ENCODE measurements around the gene TBC1D16.

GRCh38 chr17:79981661-79982101, 54.0 kb downstream of the TBC1D16 start:
- TF ChIP-seq IRF3 (IDR thresholded peaks at IDR 0.05) (no peak), EP300 (IDR thresholded peaks at IDR 0.05; ENCODE audit: borderline replicate concordance in 1 of 2, control insufficient read depth in 1 of 2, low read depth in 2 of 2, low read length in 2 of 2) (no peak), CTCF (IDR thresholded peaks at IDR 0.05 in 2 of 3, conservative IDR thresholded peaks at IDR 0.05 in 1 of 3; ENCODE audit: control insufficient read depth in 2 of 3, extremely low read depth in 1 of 3, insufficient read depth in 1 of 3, low read depth in 3 of 3, low read length in 3 of 3) (no peak), MLLT1 (IDR thresholded peaks at IDR 0.05) (no peak), ZZZ3 (IDR thresholded peaks at IDR 0.05; ENCODE audit: control insufficient read depth, insufficient read length, low read depth) (no peak), HDGF (IDR thresholded peaks at IDR 0.05) (no peak), BCL11A (IDR thresholded peaks at IDR 0.05; ENCODE audit: low read depth, low read length) (no peak), JUND (IDR thresholded peaks at IDR 0.05; ENCODE audit: low read depth, low read length) (no peak), PAX8 (IDR thresholded peaks at IDR 0.05) (no peak), POLR2AphosphoS5 (IDR thresholded peaks at IDR 0.05; ENCODE audit: low read length) (no peak), RFX5 (IDR thresholded peaks at IDR 0.05; ENCODE audit: low read depth, low read length) (no peak), SP1 (IDR thresholded peaks at IDR 0.05; ENCODE audit: low read depth, low read length) (no peak), TAF1 (IDR thresholded peaks at IDR 0.05; ENCODE audit: borderline replicate concordance, low read depth, low read length) (no peak), YBX1 (IDR thresholded peaks at IDR 0.05) (no peak)

Data from GM12878 (cell line).